NCI-H2029 treated with DMSO at 0.1 percent for 48 hours (cell line): ENCODE data around the gene SMYD3.

Experiments used
- DNase-seq: peaks from one replicate; lab custom pipeline; 2025; lab: John Stamatoyannopoulos, UW

Gene SMYD3

DNA sequence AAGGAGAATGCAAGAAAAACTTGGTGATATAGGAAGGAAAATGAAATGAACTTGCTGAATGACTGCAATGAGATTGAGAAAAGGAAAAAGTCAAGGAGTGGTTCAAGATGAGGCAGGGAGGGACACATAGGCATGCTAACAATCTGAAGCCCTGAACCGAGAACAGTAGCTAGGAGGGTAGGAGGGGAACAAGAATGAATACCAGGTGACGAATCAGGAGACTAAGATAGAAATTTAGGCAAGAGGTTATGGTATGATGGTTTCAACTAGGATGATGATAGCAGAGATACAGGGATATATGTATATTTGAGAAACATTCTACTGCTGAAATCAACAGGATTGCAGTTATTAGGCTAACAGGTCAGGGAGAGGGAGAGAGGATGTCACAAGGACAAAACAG lies 44.1 kb downstream of the SMYD3 start:
- DNase-seq, result no peak

DNA sequence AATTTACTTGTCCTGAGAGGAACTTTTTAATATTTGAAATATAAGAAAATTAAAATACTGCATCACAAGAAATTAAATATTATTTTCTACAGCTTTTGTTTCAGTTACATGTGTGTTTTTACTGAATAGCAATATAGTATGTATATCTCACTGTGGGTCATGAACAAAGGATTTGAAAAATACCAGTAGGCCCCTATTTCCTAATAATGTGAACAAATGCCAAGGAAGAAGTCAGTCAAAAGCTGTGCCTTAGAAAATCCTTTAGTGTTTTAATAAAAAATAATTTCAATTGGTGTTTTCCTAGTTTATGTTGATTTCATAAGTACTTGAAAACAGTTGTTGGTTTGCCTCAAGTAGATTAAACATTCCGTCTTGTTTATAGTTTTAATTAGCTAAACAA lies 46.7 kb downstream of the SMYD3 start:
- DNase-seq, result no peak

DNA sequence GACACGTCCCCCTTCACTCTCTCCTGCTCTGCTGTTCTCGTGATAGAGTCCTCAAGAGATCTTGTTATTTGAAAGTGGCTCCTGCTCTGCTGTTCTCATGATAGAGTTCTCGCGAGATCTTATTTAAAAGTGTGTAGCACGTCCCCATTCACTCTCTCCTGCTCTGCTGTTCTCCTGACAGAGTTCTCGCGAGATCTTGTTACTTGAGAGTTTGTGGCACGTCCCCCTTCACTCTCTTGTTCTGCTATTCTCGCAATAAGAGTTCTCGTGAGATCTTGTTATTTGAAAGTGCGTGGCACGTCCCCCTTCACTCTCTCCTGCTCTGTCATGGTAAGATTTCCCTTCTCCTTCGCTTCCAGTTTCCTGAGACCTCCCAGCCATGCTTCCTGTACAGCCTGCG lies 47.9 kb downstream of the SMYD3 start:
- DNase-seq, result no peak

DNA sequence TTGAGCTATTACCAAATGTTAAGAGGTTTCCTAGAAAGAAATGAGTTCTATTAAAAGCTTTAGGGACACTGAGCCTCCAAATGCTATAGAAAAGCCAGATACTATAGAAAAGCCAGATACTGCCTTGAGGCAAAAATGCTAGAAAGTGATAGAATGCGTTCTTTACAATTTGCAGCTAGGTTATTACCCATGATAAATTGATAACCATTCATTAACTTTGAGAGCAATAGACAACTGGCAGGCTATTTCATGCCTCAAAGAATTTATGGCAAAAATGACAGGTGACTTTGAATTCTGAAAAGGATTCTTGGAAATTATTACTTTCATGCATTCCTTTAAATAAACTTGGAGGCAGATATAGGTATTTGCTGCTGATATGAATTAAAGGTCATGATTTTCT lies 51.6 kb downstream of the SMYD3 start:
- DNase-seq, result no peak

DNA sequence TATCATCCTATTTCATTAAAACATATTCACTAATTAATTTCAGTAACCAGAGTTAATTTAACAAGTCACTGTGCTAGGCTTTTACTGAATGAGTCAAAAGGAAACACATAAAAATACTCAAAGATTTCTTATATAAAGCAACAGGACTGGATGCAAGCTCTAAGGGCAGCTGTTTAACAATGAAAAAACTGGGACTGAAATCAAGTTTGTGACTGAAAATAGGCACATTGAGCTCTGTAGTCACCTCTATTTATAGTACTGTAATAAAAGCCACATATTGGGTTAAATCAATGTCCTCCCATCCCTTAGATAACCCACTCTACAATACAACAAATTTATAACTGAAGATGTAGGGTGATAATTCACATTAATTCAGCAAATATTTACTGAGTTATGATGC lies 52.4 kb downstream of the SMYD3 start:
- DNase-seq, result no peak

DNA sequence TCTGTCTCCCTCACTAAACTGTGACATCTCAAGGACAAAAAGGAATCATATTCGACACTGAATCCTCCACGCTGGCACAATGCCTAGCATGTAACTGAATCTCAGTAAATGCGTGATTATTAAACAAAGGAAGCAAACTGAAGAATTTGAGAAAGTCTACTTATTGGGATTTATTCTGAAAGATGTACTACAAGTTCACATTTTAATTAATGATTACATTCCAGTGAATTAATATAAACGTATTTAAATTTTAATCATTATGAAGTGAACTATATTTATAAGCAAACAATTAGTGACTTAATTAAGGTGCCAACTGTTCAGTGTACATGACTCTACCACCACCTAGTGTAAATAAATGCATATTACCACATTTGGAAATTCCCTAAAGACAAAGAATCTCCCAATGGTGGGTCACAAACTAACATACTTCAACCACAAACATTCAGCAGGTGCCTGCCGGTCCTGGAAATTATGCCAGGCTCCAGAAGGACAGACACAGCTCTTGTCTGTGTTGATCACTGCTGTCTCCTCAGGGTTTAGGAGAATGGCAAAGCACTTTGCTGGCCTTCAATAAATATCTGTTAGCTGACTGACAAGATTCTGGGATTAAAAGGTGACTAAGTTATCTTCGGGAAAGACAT lies 56.3 kb downstream of the SMYD3 start:
- peak; percentile 92 for DNase-seq

DNA sequence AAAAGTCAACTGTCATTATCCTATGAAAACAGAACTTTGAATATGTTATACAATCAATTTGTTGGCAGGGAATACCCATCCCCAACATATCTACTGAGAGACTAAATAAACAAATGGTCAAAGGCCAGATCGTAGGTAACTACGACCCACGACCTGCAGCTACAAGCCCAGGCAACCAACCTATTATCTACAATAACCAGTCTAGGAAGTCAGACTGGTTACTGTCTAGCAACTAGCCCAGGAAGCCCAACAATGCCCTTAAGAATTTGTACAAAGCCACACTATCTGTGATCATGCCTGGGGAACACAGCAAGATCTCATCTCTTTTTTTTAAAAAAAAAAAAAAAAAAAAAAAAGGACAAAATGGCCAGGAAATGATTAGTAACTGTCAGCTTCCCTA lies 58.7 kb downstream of the SMYD3 start:
- no peak for DNase-seq

DNA sequence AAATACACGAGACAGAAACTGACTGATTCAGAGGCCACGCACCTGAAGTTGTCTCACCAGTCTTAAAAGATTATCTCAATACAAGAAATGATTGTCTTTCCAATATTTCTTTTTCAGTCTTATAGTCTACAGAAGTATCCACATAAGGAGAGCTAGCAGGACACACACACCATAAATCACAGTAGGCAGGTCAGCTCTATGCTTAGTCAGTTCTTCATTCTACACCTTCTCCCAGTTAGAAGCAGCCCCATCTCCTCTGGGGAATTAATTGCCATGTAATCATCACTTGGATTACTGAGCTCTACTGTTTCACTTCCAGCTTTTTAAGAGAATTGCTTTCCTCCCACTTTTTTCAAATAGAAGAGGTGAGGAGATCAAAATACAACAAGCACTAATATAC lies 59.6 kb downstream of the SMYD3 start:
- DNase-seq, result no peak

DNA sequence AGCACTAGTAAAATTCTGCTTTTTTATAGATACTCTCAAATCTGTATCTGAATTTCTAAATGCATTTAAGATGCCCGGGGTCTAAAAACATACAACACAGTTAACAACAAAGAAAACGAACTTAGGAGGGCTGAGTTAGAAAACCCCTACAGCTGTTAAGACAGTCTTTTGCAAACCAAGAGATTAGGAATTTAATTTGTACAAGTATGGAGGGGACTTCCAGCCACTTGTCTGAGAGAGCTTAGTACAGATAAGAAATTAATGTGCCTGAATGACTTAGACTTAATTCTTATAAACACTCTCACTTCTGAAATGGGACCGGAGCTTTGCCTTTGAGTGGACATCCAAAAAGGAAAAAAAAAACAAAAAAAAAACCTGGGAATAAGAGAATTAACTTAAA lies 61.6 kb downstream of the SMYD3 start:
- no peak for DNase-seq

DNA sequence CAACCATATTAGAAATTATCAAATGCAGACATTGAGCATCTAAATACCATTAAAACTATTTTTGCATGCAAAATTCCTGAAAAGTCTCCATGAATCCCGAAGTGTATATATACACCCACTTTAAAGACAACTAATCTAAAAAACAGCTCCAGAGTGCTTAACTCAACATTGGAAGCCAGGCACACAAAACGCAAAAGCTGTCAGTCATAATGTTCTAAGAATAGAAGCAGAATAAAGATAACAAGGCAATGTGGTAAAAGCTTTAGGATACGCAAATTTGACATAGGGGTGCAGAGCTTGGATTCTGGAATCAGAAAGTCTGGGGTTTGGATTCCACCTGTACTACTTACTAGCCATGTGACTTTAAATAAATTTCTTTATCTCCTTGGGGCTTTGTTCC lies 62.5 kb downstream of the SMYD3 start:
- no peak for DNase-seq

DNA sequence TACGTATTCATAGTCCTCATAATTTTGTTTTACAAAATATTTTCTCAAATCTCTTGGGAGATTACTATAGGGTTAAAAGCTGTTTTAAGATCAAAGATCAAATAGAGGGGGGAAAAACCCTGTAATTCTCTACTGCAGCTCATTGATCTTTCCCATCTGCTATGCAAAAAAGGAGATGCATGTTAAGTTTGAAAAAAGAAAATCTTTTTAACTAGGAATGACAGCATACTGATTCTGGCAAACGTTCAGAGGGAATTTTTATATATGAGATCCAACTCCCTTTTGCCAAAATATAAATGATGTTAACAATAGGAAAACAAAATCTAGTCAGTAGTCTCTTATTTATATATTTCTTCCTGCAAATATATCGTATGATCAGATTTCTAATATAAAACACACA lies 69.1 kb downstream of the SMYD3 start:
- no peak for DNase-seq

DNA sequence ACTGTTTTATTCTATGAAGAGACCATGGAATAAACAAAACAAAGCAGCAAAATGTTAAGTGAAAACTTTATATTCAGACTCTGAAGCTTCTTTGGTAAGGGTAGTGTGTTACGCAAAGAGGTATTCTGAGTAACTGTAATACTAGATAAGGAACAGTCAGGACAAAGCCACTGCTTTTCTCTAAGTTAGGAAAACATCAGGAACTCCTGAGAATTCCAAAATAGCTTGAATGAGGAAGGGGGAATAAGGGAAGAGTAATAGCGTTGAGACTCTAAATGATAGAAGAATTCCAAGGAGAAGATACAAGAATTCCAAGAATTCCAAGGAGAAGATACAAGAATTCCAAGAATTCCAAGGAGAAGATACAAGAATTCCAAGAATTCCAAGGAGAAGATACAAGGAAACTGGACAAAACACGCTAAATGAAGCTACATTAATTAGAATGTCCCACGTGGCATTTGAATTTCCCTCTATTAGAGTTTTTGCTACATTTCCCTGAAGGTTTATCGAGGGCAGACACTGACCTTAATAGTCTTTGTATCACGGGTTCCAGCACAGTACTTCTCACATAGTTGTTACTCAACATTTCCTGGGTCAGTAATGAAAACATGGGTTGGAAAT lies 71.5 kb downstream of the SMYD3 start:
- DNase-seq, result no peak

DNA sequence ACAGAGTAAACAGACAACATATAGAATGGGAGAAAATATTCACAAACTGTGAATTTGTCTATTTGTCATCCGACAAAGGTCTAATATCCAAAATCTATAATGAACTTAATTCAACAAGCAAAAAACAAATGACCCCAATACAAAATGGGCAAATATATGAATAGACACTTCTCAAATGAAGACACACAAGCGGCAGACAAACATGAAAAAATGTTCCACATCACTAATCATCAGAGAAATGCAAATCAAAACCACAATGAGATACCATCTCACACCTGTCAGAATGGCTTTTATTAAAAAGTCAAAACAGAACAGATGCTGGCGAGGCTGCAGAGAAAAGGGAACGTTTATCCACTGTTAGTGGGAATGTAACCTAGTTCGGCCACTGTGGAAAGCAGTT lies 72.7 kb downstream of the SMYD3 start:
- DNase-seq, result no peak

DNA sequence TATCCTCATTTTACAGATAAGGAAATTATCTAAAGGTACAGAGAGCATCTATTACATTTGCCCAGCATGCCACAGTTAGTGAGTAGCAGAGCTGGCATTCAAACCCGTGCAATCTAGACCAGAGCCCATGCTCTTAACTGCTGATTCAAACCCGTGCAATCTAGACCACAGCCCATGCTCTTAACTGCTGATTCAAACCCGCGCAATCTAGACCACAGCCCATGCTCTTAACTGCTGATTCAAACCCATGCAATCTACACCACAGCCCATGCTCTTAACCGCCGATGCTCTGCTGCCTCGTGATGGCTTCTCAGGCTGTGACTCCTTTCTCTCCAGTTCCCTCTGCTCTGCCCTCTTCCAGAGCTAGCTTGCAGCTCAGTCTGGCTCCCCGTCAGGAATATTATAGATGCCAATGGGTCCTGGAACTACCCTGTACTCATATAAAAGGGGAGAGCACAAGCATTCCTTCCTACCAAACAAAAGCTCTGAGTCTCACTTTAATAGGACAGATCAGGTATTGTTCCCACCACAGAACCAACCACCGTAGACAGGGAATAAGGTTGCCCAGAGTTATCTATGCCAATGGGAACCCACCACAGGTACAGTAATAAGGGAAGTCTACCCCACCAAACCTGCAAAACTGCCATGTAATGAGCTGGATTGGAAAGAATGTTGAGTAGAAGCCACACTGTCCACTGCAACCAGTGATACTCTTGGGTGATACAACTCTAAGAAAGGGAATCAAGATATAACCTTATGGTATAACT lies 78.4 kb downstream of the SMYD3 start:
- DNase-seq, result no peak

DNA sequence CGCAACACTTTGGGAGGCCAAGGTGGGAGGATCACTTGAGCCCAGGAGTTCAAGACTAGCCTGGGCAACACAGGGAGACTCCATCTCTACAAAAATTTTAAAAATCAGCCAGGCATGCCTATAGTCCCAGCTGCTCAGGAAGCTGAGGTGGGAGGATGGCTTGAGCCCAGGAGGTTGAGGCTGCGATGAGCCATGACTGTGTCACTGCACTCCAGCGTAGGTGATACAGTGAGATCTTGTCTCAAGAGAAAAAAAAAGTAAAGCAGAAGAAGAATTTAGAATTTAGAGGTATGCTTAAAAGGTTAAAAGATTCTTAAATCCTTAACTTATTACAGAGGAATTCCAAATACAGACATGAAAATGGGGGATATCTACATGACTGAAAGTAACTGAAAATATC lies 79.5 kb downstream of the SMYD3 start:
- DNase-seq, result no peak

DNA sequence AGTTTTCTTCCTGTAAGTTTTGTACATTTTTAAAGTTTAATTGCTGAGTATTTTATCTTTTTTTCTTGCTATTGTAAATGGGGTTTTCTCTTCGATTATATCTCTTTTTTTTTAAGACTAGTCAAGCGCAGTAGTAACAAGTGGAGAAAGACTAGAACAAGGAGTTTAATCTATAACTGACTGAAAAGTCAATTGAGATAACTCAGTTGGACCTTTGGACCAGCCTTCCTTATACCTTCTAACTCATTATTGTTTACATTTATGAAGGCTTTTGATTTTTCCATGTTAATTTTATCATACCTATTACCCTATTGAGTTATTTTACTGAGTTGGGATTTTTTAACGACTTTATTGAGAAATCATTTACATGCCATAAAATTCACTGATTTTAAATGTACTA lies 81.2 kb downstream of the SMYD3 start:
- DNase-seq, result no peak

DNA sequence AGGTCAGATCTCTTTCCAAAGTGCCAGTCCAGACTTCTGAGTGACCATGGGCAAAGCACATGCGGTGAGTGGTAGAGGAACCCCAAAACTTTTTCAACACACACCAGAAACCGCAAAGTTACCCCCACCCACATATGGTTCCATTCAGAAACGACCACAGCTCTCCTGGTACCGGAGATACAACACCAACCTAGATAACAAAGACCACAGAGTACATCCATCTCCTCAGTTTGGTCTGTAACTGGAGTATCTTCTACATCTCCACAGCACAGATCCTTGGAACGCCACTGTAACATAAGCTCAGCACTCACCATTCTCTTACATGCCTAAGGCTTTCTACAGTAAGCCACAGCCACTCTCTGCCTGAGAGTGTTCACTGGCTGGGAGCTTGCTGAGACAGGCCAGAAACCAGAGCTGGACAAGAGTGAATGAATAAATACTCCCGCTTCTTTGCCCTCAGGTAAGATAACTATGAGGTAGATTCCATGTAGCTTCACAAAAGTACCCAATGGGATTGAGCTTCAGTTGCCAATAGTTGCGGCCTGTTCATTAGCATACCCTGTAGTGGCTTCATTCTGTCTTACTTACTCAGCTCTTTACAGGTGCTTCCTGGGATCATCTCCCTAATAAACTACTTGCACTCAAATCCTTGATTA lies 81.8 kb downstream of the SMYD3 start:
- DNase-seq, result no peak

DNA sequence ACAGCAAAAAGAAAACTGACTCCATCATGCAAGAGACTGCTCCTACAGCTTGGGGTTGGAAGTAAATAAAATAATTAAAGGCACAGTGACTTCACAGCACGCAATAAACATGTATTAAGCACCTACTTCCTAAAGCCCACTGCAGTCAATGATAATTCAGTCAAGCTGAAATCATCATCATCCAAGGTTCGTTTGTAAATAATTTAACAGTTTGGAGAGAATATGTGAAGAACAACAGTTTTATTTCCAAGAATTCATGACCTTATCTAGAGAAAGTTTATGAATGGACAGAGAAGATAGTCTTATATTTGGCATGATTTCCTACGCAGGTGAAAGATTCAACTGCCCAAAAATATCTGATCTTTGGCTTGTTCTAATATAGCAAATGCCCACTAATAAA lies 86.8 kb downstream of the SMYD3 start:
- no peak for DNase-seq

DNA sequence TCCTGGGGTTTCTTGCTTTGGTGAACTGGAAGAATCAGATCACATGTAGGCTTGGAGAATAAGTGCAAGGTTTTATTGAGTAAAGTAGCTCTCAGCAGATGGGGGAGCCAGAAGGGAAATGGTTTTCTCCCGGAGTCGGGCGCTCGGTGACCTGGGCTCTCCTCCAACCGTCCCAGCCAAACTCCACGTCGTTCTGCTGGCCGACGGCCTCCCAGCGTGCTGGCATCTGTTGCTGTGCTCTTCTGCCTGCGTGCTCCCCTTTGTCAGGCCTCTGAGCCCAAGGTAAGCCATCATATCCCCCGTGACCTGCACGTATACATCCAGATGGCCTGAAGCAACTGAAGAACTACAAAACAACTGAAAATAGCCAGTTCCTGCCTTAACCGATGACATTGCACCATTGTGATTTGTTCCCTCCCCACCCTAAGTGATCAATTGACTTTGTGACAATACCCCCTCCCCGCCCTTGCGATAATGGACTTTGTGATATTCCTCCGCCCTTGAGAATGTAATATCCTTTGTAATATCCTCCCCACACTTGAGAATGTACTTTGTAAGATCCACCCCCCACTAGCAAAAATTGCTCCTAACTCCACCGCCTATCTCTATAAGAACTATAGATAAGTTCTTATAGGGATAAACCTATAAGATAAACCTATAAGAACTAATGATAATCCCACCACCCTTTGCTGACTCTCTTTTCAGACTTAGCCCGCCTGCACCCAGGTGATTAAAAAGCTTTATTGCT lies 88.3 kb downstream of the SMYD3 start:
- no peak for DNase-seq

DNA sequence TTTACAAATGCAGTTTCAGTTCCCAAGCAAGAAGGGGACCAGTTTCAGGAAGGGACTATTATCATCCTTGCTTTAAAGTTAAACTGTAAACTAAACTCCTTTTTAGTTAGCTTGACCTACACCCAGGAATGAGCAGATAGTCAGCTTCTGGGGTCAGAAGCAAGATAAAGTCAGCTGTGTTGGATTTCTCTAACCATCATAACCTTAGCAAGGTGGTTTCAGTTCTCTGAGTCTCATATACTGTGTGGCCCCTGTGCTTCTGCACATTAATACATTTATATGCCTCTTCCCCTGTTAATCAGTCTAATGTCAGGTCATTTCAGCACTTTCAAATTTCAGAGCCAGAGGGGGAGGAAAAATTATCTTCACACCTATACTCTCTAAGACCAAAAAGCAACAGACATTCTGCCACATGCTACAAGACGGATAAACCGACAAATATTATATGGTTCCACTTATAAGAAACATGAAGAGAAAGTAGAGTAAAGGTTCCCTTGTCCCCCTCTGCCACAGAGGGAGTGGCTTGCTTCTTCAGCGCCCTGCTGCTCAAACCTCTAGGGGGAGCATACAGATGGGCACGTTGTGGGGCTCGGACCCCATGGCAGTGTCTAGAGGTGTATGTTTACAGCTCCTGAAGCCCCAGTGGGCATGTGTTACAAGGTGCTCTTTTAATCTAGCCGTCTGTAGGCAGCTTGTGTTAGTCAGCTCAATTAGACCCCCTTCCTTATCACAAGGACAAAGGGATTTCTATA lies 89.1 kb downstream of the SMYD3 start:
- no peak for DNase-seq

DNA sequence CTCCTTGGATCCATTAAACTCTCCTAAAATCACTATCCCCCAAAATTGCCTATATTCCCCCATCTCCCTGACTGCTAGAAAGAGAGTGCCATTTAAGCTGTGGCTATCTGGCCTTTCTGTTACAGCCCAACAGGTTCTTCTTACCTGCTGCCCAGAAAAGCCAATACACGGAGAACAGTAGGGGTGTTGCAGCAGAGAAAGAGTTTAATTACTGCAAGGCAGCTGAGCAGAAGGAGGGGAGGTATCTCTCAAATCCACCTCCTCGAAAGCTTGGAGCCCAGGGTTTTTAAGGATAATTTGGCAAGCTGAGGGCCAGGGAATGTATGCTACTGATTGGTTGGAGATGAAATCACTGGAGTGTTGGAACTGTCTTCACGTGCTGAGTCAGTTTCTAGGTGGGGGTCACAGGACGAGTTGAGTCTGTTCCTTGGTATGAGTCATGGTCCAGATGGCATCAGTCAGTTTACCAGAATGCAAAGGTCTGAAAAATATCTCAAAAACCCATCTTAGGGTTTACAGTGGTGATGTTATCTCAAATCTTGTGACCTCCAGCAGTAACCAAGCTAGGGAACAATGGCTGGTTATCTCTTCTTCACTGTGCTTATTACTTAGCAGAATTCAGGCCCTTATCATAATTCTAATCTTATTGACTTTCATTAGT lies 89.8 kb downstream of the SMYD3 start:
- DNase-seq, result no peak
